Muscle layer of colon (tissue), 2 donors: ENCODE measurements around the gene ENO2.

Experiments
- H3K27ac ChIP-seq: one replicate; pipeline ENCODE4 v1.7.0; 2013; ENCODE audit warnings: low read depth, mild to moderate bottlenecking, low read length, moderate library complexity
- H3K27me3 ChIP-seq, 2 donors: one replicate each; pipeline ENCODE4 v1.7.0; 2013; ENCODE audit warnings: low read length in 2 of 2, mild to moderate bottlenecking in 2 of 2; ENCODE audit not compliant: insufficient read depth in 2 of 2, control insufficient read depth in 1 of 2
- H3K36me3 ChIP-seq: one replicate; pipeline ENCODE4 v1.7.0; 2013; ENCODE audit warnings: mild to moderate bottlenecking, low read length; ENCODE audit not compliant: insufficient read depth
- H3K4me1 ChIP-seq: one replicate; pipeline ENCODE4 v1.7.0; 2013; ENCODE audit warnings: mild to moderate bottlenecking, low read length; ENCODE audit not compliant: insufficient read depth
- H3K4me3 ChIP-seq, 2 donors: one replicate each; pipeline ENCODE4 v1.7.0; 2013; ENCODE audit warnings: low read length in 2 of 2, low read depth in 1 of 2, mild to moderate bottlenecking in 1 of 2, moderate library complexity in 1 of 2
- H3K9ac ChIP-seq: one replicate; pipeline ENCODE4 v1.7.0; 2013; ENCODE audit warnings: low read length
- H3K9me3 ChIP-seq: one replicate; pipeline ENCODE4 v1.7.0; 2013; ENCODE audit warnings: mild to moderate bottlenecking, low read length
- donor health status: abdominal sarcoma.
- donor health status: Adenocarcinoma of cecum.

Gene ENO2

GRCh38 chr12:6929466-6930452 is 15.4 kb downstream of the ENO2 start:
- Histone ChIP-seq H3K9ac (peak overlapping the region; percentile 99), H3K9me3 (no peaks in the 10 kb centered on the region), H3K36me3 (peaks cover 18% of the 10 kb centered on the region), H3K4me3 (peak overlapping the region; percentile 86 to 95), H3K27me3 (no peaks in the 10 kb centered on the region), H3K4me1 (peaks cover 61% of the 10 kb centered on the region), H3K27ac (peak overlapping the region; percentile 97)

GRCh38 chr12:6932766-6933165 is 18.4 kb downstream of the ENO2 start:
- peaks cover 29% of the 10 kb centered on the region for H3K36me3 ChIP-seq
- H3K27ac ChIP-seq = no peak overlapping the region
- no peaks in the 10 kb centered on the region for H3K9me3 ChIP-seq
- no peaks in the 10 kb centered on the region for H3K27me3 ChIP-seq
- no peak overlapping the region for H3K4me3 ChIP-seq
- no peak overlapping the region for H3K9ac ChIP-seq
- peaks cover 44% of the 10 kb centered on the region for H3K4me1 ChIP-seq

GRCh38 chr12:6934110-6934509 is 19.7 kb downstream of the ENO2 start:
- Histone ChIP-seq H3K4me1 (peaks cover 54% of the 10 kb centered on the region), H3K27ac (peak overlapping the region; percentile 27), H3K9ac (no peak overlapping the region), H3K36me3 (peaks cover 29% of the 10 kb centered on the region), H3K4me3 (no peak overlapping the region), H3K9me3 (no peaks in the 10 kb centered on the region), H3K27me3 (no peaks in the 10 kb centered on the region)

GRCh38 chr12:6935371-6936193 is 21.2 kb downstream of the ENO2 start:
- H3K9ac ChIP-seq = no peak overlapping the region
- peaks cover 30% of the 10 kb centered on the region for H3K36me3 ChIP-seq
- peaks cover 44% of the 10 kb centered on the region for H3K4me1 ChIP-seq
- no peaks in the 10 kb centered on the region for H3K27me3 ChIP-seq
- H3K4me3 ChIP-seq = no peak overlapping the region
- H3K27ac ChIP-seq = no peak overlapping the region
- no peaks in the 10 kb centered on the region for H3K9me3 ChIP-seq

GRCh38 chr12:6936194-6936635 is 21.8 kb downstream of the ENO2 start:
- Histone ChIP-seq H3K36me3 (peaks cover 33% of the 10 kb centered on the region), H3K27ac (no peak overlapping the region), H3K4me1 (peaks cover 39% of the 10 kb centered on the region)

GRCh38 chr12:6936636-6937480 is 22.5 kb downstream of the ENO2 start:
- H3K4me3 ChIP-seq = peak overlapping the region; percentile 67 to 70
- H3K9ac ChIP-seq = peak overlapping the region; percentile 84
- H3K27ac ChIP-seq = peak overlapping the region; percentile 85
- no peaks in the 10 kb centered on the region for H3K27me3 ChIP-seq
- H3K4me1 ChIP-seq = peaks cover 39% of the 10 kb centered on the region
- no peaks in the 10 kb centered on the region for H3K9me3 ChIP-seq
- H3K36me3 ChIP-seq = peaks cover 39% of the 10 kb centered on the region

More at GRCh38 chr12:6936194-6936635, 21.8 kb downstream of the ENO2 start:
- H3K4me3 ChIP-seq = no peak overlapping the region
- no peaks in the 10 kb centered on the region for H3K9me3 ChIP-seq
- no peaks in the 10 kb centered on the region for H3K27me3 ChIP-seq
- H3K9ac ChIP-seq = no peak overlapping the region

- Histone ChIP-seq H3K9me3 (no peaks in the 10 kb centered on the region), H3K27ac (peak overlapping the region; percentile 85), H3K4me1 (peaks cover 36% of the 10 kb centered on the region), H3K27me3 (no peaks in the 10 kb centered on the region), H3K36me3 (peaks cover 40% of the 10 kb centered on the region), H3K4me3 (peak overlapping the region; percentile 67 to 70), H3K9ac (peak overlapping the region; percentile 84)
Observed at GRCh38 chr12:6937481-6938352, 23.3 kb downstream of the ENO2 start.

GRCh38 chr12:6938353-6939190 is 24.2 kb downstream of the ENO2 start:
- no peaks in the 10 kb centered on the region for H3K27me3 ChIP-seq
- peak overlapping the region; percentile 85 for H3K27ac ChIP-seq
- H3K36me3 ChIP-seq = peaks cover 38% of the 10 kb centered on the region
- H3K9me3 ChIP-seq = no peaks in the 10 kb centered on the region
- H3K9ac ChIP-seq = peak overlapping the region; percentile 74
- peak overlapping the region in 1 of 2 donors; percentile 70 for H3K4me3 ChIP-seq
- H3K4me1 ChIP-seq = peaks cover 37% of the 10 kb centered on the region

- no peak overlapping the region for H3K9ac ChIP-seq
- no peaks in the 10 kb centered on the region for H3K9me3 ChIP-seq
- H3K4me1 ChIP-seq = peaks cover 31% of the 10 kb centered on the region
- H3K27ac ChIP-seq = no peak overlapping the region
- peaks cover 32% of the 10 kb centered on the region for H3K36me3 ChIP-seq
- H3K27me3 ChIP-seq = no peaks in the 10 kb centered on the region
- no peak overlapping the region for H3K4me3 ChIP-seq
Observed at GRCh38 chr12:6939191-6939540, 24.8 kb downstream of the ENO2 start.
